Hepatocyte (in vitro differentiated cells): ENCODE data around the gene SLC39A11. TPM values are rescaled to one million over a fixed set of nuclear protein-coding genes. Genes with fewer than 3 reads are reported as not detected.

Experiments used
- DNase-seq: peaks from one replicate; pipeline ENCODE4 v3.0.0-alpha.2; 2016; ENCODE audit warnings: low spot score
- H2AFZ ChIP-seq: fragments of 200-600 bp; sonication (generic); 2 replicates; pipeline ENCODE4 v1.6.0; 2016; ENCODE audit warnings: antibody characterized with exemption, mild to moderate bottlenecking
- H3K27ac ChIP-seq: fragments of 200-600 bp; sonication (generic); 2 replicates; pipeline ENCODE4 v1.5.1; 2016; ENCODE audit warnings: mild to moderate bottlenecking
- H3K27me3 ChIP-seq: fragments of 200-600 bp; sonication (generic); 2 replicates; pipeline ENCODE4 v1.6.1; 2016
- H3K36me3 ChIP-seq: fragments of 200-600 bp; sonication (generic); replicated peaks from 2 replicates; pipeline ENCODE4 v1.5.1; 2016; ENCODE audit warnings: low read depth; ENCODE audit not compliant: insufficient read depth
- H3K4me1 ChIP-seq: fragments of 200-600 bp; sonication (generic); 2 replicates; pipeline ENCODE4 v1.5.1; 2016; ENCODE audit warnings: mild to moderate bottlenecking, moderate library complexity; ENCODE audit not compliant: insufficient read depth
- H3K4me2 ChIP-seq: fragments of 200-600 bp; sonication (generic); 2 replicates; pipeline ENCODE4 v1.6.0; 2016
- H3K4me3 ChIP-seq: fragments of 200-600 bp; sonication (generic); 2 replicates; pipeline ENCODE4 v1.5.1; 2016; ENCODE audit warnings: mild to moderate bottlenecking
- H3K79me2 ChIP-seq: fragments of 200-600 bp; sonication (generic); 2 replicates; pipeline ENCODE4 v1.6.0; 2017; ENCODE audit warnings: mild to moderate bottlenecking
- H3K9me2 ChIP-seq: fragments of 200-600 bp; sonication (generic); replicated peaks from 2 replicates; pipeline ENCODE4 v1.6.0; 2017; ENCODE audit warnings: mild to moderate bottlenecking; ENCODE audit not compliant: insufficient read depth
- H3K9me3 ChIP-seq: fragments of 200-600 bp; sonication (generic); 2 replicates; pipeline ENCODE4 v1.5.1; 2016; ENCODE audit warnings: low read depth, mild to moderate bottlenecking
- H4K20me1 ChIP-seq: fragments of 200-600 bp; sonication (generic); 2 replicates; pipeline ENCODE4 v1.6.0; 2016; ENCODE audit warnings: mild to moderate bottlenecking; ENCODE audit not compliant: insufficient read depth, poor library complexity, severe bottlenecking
- EZH2 ChIP-seq: fragments of 200-600 bp; sonication (generic); IDR thresholded peaks from 2 replicates; pipeline ENCODE4 v1.6.1; 2016; ENCODE audit warnings: antibody characterized with exemption, mild to moderate bottlenecking, borderline replicate concordance
- EZH2phosphoT487 ChIP-seq: fragments of 200-600 bp; sonication (generic); IDR thresholded peaks from one replicate; pipeline ENCODE4 v1.6.1; 2018; ENCODE audit warnings: antibody characterized with exemption, mild to moderate bottlenecking, low read depth, moderate library complexity; ENCODE audit not compliant: unreplicated experiment, severe bottlenecking
- WGBS: methylation state at CpG from one replicate; pipeline ENCODE4 v1.1.6; 2016; ENCODE audit warnings: low lambda C conversion rate; ENCODE audit errors: missing lambda C conversion rate; 5-methylcytosine and 5-hydroxymethylcytosine counted together
- polyA plus RNA-seq: library from polyadenylated mRNA; unstranded; fragments of >200 nt; fragmentation: Nextera tagmentation; extraction: Ambion mirVana; gene quantifications from 2 replicates; pipeline ENCODE4 v1.2.1, GENCODE V29; 2016
- total RNA-seq: library from RNA; depleted of rRNA; stranded (reverse); fragments of >200 nt; gene quantifications from 2 replicates; pipeline ENCODE4 v1.2.3, GENCODE V29; 2014
- TF ChIP-seq, protein P1 (sequence below): fragments of 200-600 bp; sonication (generic); IDR thresholded peaks from 2 replicates; pipeline ENCODE4 v1.5.1; 2016; ENCODE audit warnings: antibody characterized with exemption, mild to moderate bottlenecking; ENCODE audit not compliant: poor library complexity

SLC39A11 gene
- total and polyA plus RNA-seq, 2 experiments from 2014 or later = 37.7 to 39.1 TPM

DNA sequence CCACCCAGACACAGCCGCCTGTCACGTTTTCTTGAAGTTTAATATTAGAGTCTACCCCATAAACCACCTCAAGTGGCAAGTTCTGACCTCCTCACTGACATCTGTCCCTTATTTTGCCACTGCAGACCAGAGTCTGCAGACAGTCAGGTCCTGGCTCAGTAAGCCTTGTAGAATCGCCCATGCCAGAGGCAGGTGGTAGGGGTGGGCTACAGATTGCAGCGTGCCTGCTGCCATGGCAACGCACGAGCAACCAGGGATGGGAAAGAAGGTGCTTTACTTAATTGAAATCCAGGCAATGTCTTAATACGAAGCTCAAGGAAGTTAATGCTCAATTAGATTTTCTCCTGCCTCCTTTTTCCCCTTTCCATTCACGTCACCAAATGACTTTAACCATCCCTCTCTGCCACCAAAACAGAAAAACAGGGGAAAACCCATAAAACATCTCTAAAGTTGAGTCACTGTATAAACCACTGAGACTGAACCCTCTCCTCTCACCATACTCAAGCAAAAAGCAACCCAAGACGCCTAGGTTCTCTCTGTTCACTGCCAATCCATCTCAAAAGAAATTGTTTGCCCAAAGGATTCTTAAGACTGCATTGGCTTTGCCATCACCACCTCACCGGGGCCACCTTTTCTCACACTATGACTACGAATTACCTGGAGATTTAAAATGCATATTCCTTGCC lies 228.8 kb downstream of the SLC39A11 start:
- Histone ChIP-seq H3K36me3 (no peaks in the 10 kb centered on the region), H2AFZ (no peak overlapping the region), H4K20me1 (no peaks in the 10 kb centered on the region), H3K4me3 (no peak overlapping the region), H3K79me2 (no peaks in the 10 kb centered on the region), H3K4me1 (no peaks in the 10 kb centered on the region), H3K27ac (no peak overlapping the region), H3K4me2 (no peak overlapping the region), H3K9me2 (no peaks in the 10 kb centered on the region), H3K9me3 (no peaks in the 10 kb centered on the region), H3K27me3 (no peaks in the 10 kb centered on the region)
- no peak for DNase-seq
- 93% methylated on average over 11 of the region's 11 CpGs for WGBS
- TF ChIP-seq EZH2phosphoT487 = no peak
- no peak for TF ChIP-seq EZH2
- TF ChIP-seq, protein P1, sequence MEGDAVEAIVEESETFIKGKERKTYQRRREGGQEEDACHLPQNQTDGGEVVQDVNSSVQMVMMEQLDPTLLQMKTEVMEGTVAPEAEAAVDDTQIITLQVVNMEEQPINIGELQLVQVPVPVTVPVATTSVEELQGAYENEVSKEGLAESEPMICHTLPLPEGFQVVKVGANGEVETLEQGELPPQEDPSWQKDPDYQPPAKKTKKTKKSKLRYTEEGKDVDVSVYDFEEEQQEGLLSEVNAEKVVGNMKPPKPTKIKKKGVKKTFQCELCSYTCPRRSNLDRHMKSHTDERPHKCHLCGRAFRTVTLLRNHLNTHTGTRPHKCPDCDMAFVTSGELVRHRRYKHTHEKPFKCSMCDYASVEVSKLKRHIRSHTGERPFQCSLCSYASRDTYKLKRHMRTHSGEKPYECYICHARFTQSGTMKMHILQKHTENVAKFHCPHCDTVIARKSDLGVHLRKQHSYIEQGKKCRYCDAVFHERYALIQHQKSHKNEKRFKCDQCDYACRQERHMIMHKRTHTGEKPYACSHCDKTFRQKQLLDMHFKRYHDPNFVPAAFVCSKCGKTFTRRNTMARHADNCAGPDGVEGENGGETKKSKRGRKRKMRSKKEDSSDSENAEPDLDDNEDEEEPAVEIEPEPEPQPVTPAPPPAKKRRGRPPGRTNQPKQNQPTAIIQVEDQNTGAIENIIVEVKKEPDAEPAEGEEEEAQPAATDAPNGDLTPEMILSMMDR = no peak

DNA sequence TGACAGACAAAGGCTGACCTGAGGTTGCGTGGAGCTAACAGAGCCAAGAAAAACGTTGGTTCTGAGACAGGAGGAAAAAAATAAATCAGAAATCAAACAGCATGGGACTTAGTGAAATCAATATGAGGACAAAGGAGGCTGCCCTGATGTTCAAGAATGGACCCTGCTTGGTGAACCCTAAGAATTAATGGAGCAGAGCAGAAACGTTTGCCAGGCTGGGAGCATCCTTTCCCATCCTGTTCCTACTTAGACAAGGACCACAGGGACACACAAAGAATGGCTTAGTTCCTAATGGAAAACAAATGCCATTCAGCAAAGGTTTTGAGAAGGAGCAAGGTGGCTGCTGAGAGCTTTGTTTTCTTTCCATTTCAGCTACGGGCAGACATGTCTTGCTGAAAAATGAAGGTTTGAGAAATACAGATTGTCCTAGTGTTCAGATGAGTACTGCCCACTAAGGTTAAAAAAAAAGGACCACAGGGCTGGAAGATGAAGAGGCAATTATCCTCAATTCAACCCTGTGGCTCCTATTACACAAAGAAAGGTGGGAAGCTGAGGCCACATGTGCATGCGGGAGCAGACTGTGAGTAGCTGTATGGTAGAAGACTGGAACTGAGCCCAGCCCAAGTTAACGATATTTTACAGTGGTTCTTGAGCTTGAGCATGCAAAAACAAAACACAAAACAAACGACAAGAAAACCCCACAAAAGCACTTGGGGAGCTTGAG lies 230.1 kb downstream of the SLC39A11 start:
- Histone ChIP-seq H3K36me3 (no peaks in the 10 kb centered on the region), H3K9me2 (no peaks in the 10 kb centered on the region), H3K9me3 (no peaks in the 10 kb centered on the region), H2AFZ (no peak overlapping the region), H3K79me2 (no peaks in the 10 kb centered on the region), H3K4me3 (no peak overlapping the region), H3K27ac (no peak overlapping the region), H3K4me2 (no peak overlapping the region), H4K20me1 (no peaks in the 10 kb centered on the region), H3K27me3 (no peaks in the 10 kb centered on the region), H3K4me1 (no peaks in the 10 kb centered on the region)
- 70% methylated on average over 7 of the region's 7 CpGs for WGBS
- TF ChIP-seq EZH2phosphoT487 (no peak), EZH2 (no peak)
- TF ChIP-seq, protein P1 = no peak
- DNase-seq = no peak

DNA sequence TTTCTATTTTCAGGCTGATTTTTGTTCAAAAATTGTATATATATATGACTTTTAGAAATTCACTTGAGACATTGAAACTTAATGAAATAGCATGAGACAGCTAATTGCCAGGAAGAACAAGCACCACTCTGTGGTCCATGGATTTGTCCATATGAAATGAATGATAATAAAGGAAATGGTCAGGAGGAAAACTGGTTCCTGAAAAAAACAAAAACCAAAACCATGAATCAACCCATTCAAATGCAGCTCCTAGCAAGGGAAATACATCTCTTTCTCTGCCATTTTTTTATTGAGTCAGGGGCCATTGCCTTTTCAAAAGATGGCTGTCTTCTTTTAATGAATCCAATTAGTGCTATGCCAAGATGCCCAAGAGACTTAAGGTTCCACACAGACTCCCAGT lies 230.7 kb downstream of the SLC39A11 start:
- H3K27me3 ChIP-seq = no peaks in the 10 kb centered on the region
- no peaks in the 10 kb centered on the region for H3K4me1 ChIP-seq
- no peaks in the 10 kb centered on the region for H3K36me3 ChIP-seq
- TF ChIP-seq EZH2 (no peak), EZH2phosphoT487 (no peak)
- TF ChIP-seq, protein P1 = no peak
- H3K4me3 ChIP-seq = no peak overlapping the region
- no peaks in the 10 kb centered on the region for H3K9me3 ChIP-seq
- H3K9me2 ChIP-seq = no peaks in the 10 kb centered on the region
- H3K4me2 ChIP-seq = no peak overlapping the region
- H2AFZ ChIP-seq = no peak overlapping the region
- H4K20me1 ChIP-seq = no peaks in the 10 kb centered on the region
- H3K79me2 ChIP-seq = no peaks in the 10 kb centered on the region
- no peak overlapping the region for H3K27ac ChIP-seq
- DNase-seq = no peak
